Measurements from ENCODE around the gene PPIH.
"Not testable (repeated sequence)": the region's sequence is repeated elsewhere in the genome, so short reads cannot be mapped to it uniquely, and the experiment has no call there.

Gene PPIH

GRCh38 chr1:42680921-42681683 is 22.9 kb downstream of the PPIH start:
- DNase-seq: peak; percentile 38

GRCh38 chr1:42681741-42682483 is 23.7 kb downstream of the PPIH start, which contains the start of gene YBX1:
YBX1 (plus strand) TSS chr1:42682418; CDS start chr1:42682566, 148 bp downstream.
- in situ Hi-C loops (cut with HindIII; ENCODE audit: low pct_ligation_motif_present, low pct_unique_long_range_greater_than_20kb, low sequenced_read_pairs): no loop called here
- peak; percentile 98 for DNase-seq

More at GRCh38 chr1:42680921-42681683, 22.9 kb downstream of the PPIH start:
- in situ Hi-C loops (cut with HindIII; ENCODE audit: low pct_ligation_motif_present, low pct_unique_long_range_greater_than_20kb, low sequenced_read_pairs): no loop called here

- in situ Hi-C loops (cut with HindIII; ENCODE audit: low pct_ligation_motif_present, low pct_unique_long_range_greater_than_20kb, low sequenced_read_pairs): not testable (repeated sequence)
Measured at GRCh38 chr1:42682484-42682738, 24.2 kb downstream of the PPIH start.

GRCh38 chr1:42682739-42683531 is 24.7 kb downstream of the PPIH start:
- DNase-seq: peak; percentile 59
- in situ Hi-C loops (cut with HindIII; ENCODE audit: low pct_ligation_motif_present, low pct_unique_long_range_greater_than_20kb, low sequenced_read_pairs): no loop called here

More at GRCh38 chr1:42682484-42682738, 24.2 kb downstream of the PPIH start:
- not testable (repeated sequence) for DNase-seq

- no peak for DNase-seq
- in situ Hi-C loops (cut with HindIII; ENCODE audit: low pct_ligation_motif_present, low pct_unique_long_range_greater_than_20kb, low sequenced_read_pairs): no loop called here
Measured at GRCh38 chr1:42684139-42684538, 25.9 kb downstream of the PPIH start.

- in situ Hi-C loops (cut with HindIII; ENCODE audit: low pct_ligation_motif_present, low pct_unique_long_range_greater_than_20kb, low sequenced_read_pairs): no loop called here
- DNase-seq: no peak
Measured at GRCh38 chr1:42686418-42686817, 28.2 kb downstream of the PPIH start.

GRCh38 chr1:42689912-42690311 is 31.7 kb downstream of the PPIH start:
- no peak for DNase-seq
- in situ Hi-C loops (cut with HindIII; ENCODE audit: low pct_ligation_motif_present, low pct_unique_long_range_greater_than_20kb, low sequenced_read_pairs): no loop called here

GRCh38 chr1:42690477-42691156 is 32.4 kb downstream of the PPIH start:
- in situ Hi-C loops (cut with HindIII; ENCODE audit: low pct_ligation_motif_present, low pct_unique_long_range_greater_than_20kb, low sequenced_read_pairs): no loop called here

GRCh38 chr1:42691157-42691498 is 32.9 kb downstream of the PPIH start:
- no peak for DNase-seq
- in situ Hi-C loops (cut with HindIII; ENCODE audit: low pct_ligation_motif_present, low pct_unique_long_range_greater_than_20kb, low sequenced_read_pairs): no loop called here

More at GRCh38 chr1:42690477-42691156, 32.4 kb downstream of the PPIH start:
- DNase-seq: no peak

- in situ Hi-C loops (cut with HindIII; ENCODE audit: low pct_ligation_motif_present, low pct_unique_long_range_greater_than_20kb, low sequenced_read_pairs): no loop called here
- no peak for DNase-seq
Measured at GRCh38 chr1:42692461-42692860, 34.2 kb downstream of the PPIH start.

GRCh38 chr1:42692911-42693310 is 34.7 kb downstream of the PPIH start:
- DNase-seq: no peak
- in situ Hi-C loops (cut with HindIII; ENCODE audit: low pct_ligation_motif_present, low pct_unique_long_range_greater_than_20kb, low sequenced_read_pairs): no loop called here

GRCh38 chr1:42698081-42698813 is 40.0 kb downstream of the PPIH start:
- DNase-seq: no peak
- in situ Hi-C loops (cut with HindIII; ENCODE audit: low pct_ligation_motif_present, low pct_unique_long_range_greater_than_20kb, low sequenced_read_pairs): no loop called here

GRCh38 chr1:42700006-42700405 is 41.8 kb downstream of the PPIH start:
- in situ Hi-C loops (cut with HindIII; ENCODE audit: low pct_ligation_motif_present, low pct_unique_long_range_greater_than_20kb, low sequenced_read_pairs): no loop called here
- no peak for DNase-seq

- DNase-seq: no peak
- in situ Hi-C loops (cut with HindIII; ENCODE audit: low pct_ligation_motif_present, low pct_unique_long_range_greater_than_20kb, low sequenced_read_pairs): no loop called here
Measured at GRCh38 chr1:42703888-42704464, 45.8 kb downstream of the PPIH start.

- DNase-seq; in situ Hi-C loops (cut with HindIII; ENCODE audit: low pct_ligation_motif_present, low pct_unique_long_range_greater_than_20kb, low sequenced_read_pairs): not testable (repeated sequence)
Measured at GRCh38 chr1:42712808-42713207, 54.6 kb downstream of the PPIH start.

GRCh38 chr1:42713293-42713692 is 55.1 kb downstream of the PPIH start:
- no peak for DNase-seq
- in situ Hi-C loops (cut with HindIII; ENCODE audit: low pct_ligation_motif_present, low pct_unique_long_range_greater_than_20kb, low sequenced_read_pairs): no loop called here

- in situ Hi-C loops (cut with HindIII; ENCODE audit: low pct_ligation_motif_present, low pct_unique_long_range_greater_than_20kb, low sequenced_read_pairs); DNase-seq: not testable (repeated sequence)
Measured at GRCh38 chr1:42714441-42714840, 56.2 kb downstream of the PPIH start.

GRCh38 chr1:42720868-42721267 is 62.6 kb downstream of the PPIH start:
- DNase-seq: no peak
- in situ Hi-C loops (cut with HindIII; ENCODE audit: low pct_ligation_motif_present, low pct_unique_long_range_greater_than_20kb, low sequenced_read_pairs): no loop called here

Measured in ACHN (cell line).